Measurements from ENCODE around the gene APOBEC4. TPM values are rescaled to one million over a fixed set of nuclear protein-coding genes. Genes with fewer than 3 reads are reported as not detected.

APOBEC4 gene
- total RNA-seq, 1 experiment from 2014 or later: not detected

DNA sequence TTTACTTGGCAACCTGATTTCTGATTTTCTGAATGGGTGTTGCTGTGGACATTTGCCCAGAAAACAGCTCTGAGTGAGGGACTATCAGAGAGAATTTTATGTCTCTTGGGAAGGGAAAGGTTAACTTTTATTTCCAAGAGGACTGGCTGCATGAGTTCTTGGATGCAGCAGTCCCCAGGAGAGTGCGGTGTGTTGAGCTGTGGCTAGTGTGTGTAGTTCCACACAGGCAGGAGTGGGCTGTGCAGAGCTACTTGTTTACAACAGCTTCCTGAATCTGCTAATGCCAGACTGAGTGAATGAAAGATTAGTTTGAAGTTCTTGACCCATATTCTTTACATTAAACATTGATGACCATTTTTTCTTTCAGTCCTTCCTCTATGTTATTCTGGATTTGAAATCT lies 41.0 kb upstream of the APOBEC4 start:
- Histone ChIP-seq H3K27ac (ENCODE audit: low read depth, low read length) (no peak overlapping the region), H3K4me3 (replicated peaks in 1 of 2; ENCODE audit: low read depth in 1 of 2, low read length in 2 of 2) (no peak overlapping the region), H3K36me3 (ENCODE audit: control insufficient read depth in 1 of 2, insufficient read depth in 2 of 2, low read length in 2 of 2) (no peaks in the 10 kb centered on the region), H3K9me2 (ENCODE audit: insufficient read depth) (no peaks in the 10 kb centered on the region), H2AFZ (ENCODE audit: low read depth, low read length, poor library complexity, severe bottlenecking) (no peak overlapping the region), H3K9me3 (ENCODE audit: control insufficient read depth in 1 of 2, insufficient read depth in 1 of 2, low read depth in 1 of 2, low read length in 2 of 2) (no peaks in the 10 kb centered on the region), H3K27me3 (ENCODE audit: insufficient read depth, low read length) (no peaks in the 10 kb centered on the region), H3K4me2 (ENCODE audit: low read length) (no peak overlapping the region), H3K9ac (ENCODE audit: low read length) (no peak overlapping the region), H4K20me1 (ENCODE audit: insufficient read depth) (no peaks in the 10 kb centered on the region), H3K79me2 (ENCODE audit: insufficient read depth, low read length) (no peaks in the 10 kb centered on the region), H3K4me1 (ENCODE audit: control insufficient read depth in 1 of 2, insufficient read depth in 2 of 2, low read length in 2 of 2) (no peaks in the 10 kb centered on the region)
- RAD21 ChIA-PET (ENCODE audit: low non-redundant PET in 1 of 2, low total read pairs in 2 of 2, uncharacterized antibody in 2 of 2, unreplicated experiment in 2 of 2): no interaction called here
- CTCF ChIA-PET: interaction anchor here (1.7 to 3.8 kb wide), 2 partner anchors 9 to 222 kb away, joined by 5 to 18 read pairs; no protein-coding TSS in a partner anchor
- no TSS peak for BruUV-seq (replicated peaks)
- POLR2A ChIA-PET: no interaction called here
- intact Hi-C loops (cut with micrococcal nuclease): no loop called here
- DNase-seq (ENCODE audit: low read depth, low spot score) (no peak), ATAC-seq (no peak)
- no peak for TF ChIP-seq CBX3 (IDR thresholded peaks at IDR 0.05; ENCODE audit: low read depth)
- no peak for TF ChIP-seq RAD21 (IDR thresholded peaks at IDR 0.05; ENCODE audit: low read depth)
- TF ChIP-seq CTCF (IDR thresholded peaks at IDR 0.05 in 2 of 3, conservative IDR thresholded peaks at IDR 0.05 in 1 of 3; ENCODE audit: borderline replicate concordance in 1 of 3, insufficient read depth in 1 of 3, low read depth in 2 of 3, low read length in 2 of 3): no peak
- no peak for TF ChIP-seq ATF3 (IDR thresholded peaks at IDR 0.05)
- TF ChIP-seq TCF7L2 (IDR thresholded peaks at IDR 0.05; ENCODE audit: borderline replicate concordance, extremely low read depth, insufficient read depth, insufficient read length): no peak
- TF ChIP-seq YY1 (IDR thresholded peaks at IDR 0.05; ENCODE audit: extremely low read depth, insufficient replicate concordance, low read depth, low read length): no peak
- no peak for TF ChIP-seq ZFX (IDR thresholded peaks at IDR 0.05)
- TF ChIP-seq, protein P1, sequence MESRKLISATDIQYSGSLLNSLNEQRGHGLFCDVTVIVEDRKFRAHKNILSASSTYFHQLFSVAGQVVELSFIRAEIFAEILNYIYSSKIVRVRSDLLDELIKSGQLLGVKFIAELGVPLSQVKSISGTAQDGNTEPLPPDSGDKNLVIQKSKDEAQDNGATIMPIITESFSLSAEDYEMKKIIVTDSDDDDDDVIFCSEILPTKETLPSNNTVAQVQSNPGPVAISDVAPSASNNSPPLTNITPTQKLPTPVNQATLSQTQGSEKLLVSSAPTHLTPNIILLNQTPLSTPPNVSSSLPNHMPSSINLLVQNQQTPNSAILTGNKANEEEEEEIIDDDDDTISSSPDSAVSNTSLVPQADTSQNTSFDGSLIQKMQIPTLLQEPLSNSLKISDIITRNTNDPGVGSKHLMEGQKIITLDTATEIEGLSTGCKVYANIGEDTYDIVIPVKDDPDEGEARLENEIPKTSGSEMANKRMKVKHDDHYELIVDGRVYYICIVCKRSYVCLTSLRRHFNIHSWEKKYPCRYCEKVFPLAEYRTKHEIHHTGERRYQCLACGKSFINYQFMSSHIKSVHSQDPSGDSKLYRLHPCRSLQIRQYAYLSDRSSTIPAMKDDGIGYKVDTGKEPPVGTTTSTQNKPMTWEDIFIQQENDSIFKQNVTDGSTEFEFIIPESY (IDR thresholded peaks at IDR 0.05; ENCODE audit: extremely low read depth, insufficient replicate concordance, low read length): no peak
- TF ChIP-seq JUND (IDR thresholded peaks at IDR 0.05): no peak
- TF ChIP-seq SP1 (IDR thresholded peaks at IDR 0.05; ENCODE audit: low read depth): no peak
- TF ChIP-seq POLR2AphosphoS5 (IDR thresholded peaks at IDR 0.05; ENCODE audit: low read depth, low read length): no peak
- TF ChIP-seq FOSL1 (IDR thresholded peaks at IDR 0.05; ENCODE audit: low read depth): no peak
- no peak for TF ChIP-seq SRF (IDR thresholded peaks at IDR 0.05; ENCODE audit: low read depth)
- TF ChIP-seq MAX (IDR thresholded peaks at IDR 0.05): no peak
- no peak for TF ChIP-seq EGR1 (IDR thresholded peaks at IDR 0.05; ENCODE audit: low read depth)
